OCI-LY7 (cell line): ENCODE measurements around the gene CMTM6. TPM values are rescaled to one million over a fixed set of nuclear protein-coding genes. Genes with fewer than 3 reads are reported as not detected.

ENCODE experiments used
- BruUV-seq: library from RNA; stranded (reverse); fragments of 400-500 nt; replicated peaks from 2 replicates; lab custom pipeline; 2021; lab: Mats Ljungman, UMichigan
- CTCF ChIA-PET: fragments of 300-600 bp; sonication (Branson Sonifier 250); formaldehyde crosslinking; loops from one replicate; lab custom pipeline; 2022; ENCODE audit warnings: antibody characterized with exemption; ENCODE audit not compliant: unreplicated experiment; lab: Charles Lee
- POLR2A ChIA-PET: fragments of 300-600 bp; sonication (Branson Sonifier 250); formaldehyde crosslinking; loops from one replicate; lab custom pipeline; 2022; ENCODE audit warnings: antibody characterized with exemption; lab: Charles Lee
- DNase-seq: peaks from one replicate; pipeline ENCODE4 v3.0.0-alpha.2; 2015; ENCODE audit warnings: low spot score
- H2AFZ ChIP-seq: fragments of 200-600 bp; sonication (generic), shearing (Covaris generic); 2 replicates; pipeline ENCODE4 v1.6.1; 2014; ENCODE audit warnings: mild to moderate bottlenecking, antibody characterized with exemption, low read length, moderate library complexity
- H3K27ac ChIP-seq: fragments of 200-600 bp; sonication (generic); 2 replicates; pipeline ENCODE4 v1.5.1; 2014; ENCODE audit warnings: mixed run types, low read depth, mild to moderate bottlenecking, moderate library complexity, low read length, inconsistent platforms; ENCODE audit not compliant: poor library complexity, severe bottlenecking
- H3K36me3 ChIP-seq: fragments of 200-600 bp; sonication (generic); 2 replicates; pipeline ENCODE4 v1.6.1; 2014; ENCODE audit warnings: mild to moderate bottlenecking, antibody characterized with exemption, low read length, moderate library complexity, mixed read lengths; ENCODE audit not compliant: insufficient read depth
- H3K4me1 ChIP-seq: fragments of 200-600 bp; sonication (generic); 2 replicates; pipeline ENCODE4 v1.5.1; 2014; ENCODE audit warnings: mild to moderate bottlenecking, low read length; ENCODE audit not compliant: insufficient read depth, poor library complexity, severe bottlenecking
- H3K4me2 ChIP-seq: fragments of 200-600 bp; sonication (generic); 2 replicates; pipeline ENCODE4 v1.6.1; 2014; ENCODE audit warnings: mild to moderate bottlenecking, low read length
- H3K4me3 ChIP-seq: fragments of 200-600 bp; sonication (generic); 2 replicates; pipeline ENCODE4 v1.5.1; 2014; ENCODE audit warnings: mild to moderate bottlenecking, low read depth, low read length; ENCODE audit not compliant: poor library complexity, severe bottlenecking
- H3K79me2 ChIP-seq: fragments of 200-600 bp; sonication (generic); 2 replicates; pipeline ENCODE4 v1.6.1; 2016; ENCODE audit warnings: low read depth, mild to moderate bottlenecking, low read length, moderate library complexity, mixed read lengths; ENCODE audit not compliant: insufficient read depth
- H3K9me2 ChIP-seq: fragments of 200-600 bp; sonication (generic); 2 replicates; pipeline ENCODE4 v1.6.1; 2016; ENCODE audit warnings: mild to moderate bottlenecking, low read length, mixed read lengths; ENCODE audit not compliant: insufficient read depth
- H3K9me3 ChIP-seq: fragments of 200-600 bp; sonication (generic); 2 replicates; pipeline ENCODE4 v1.6.1; 2014; ENCODE audit warnings: mild to moderate bottlenecking, mixed run types, low read length, mixed read lengths
- H4K20me1 ChIP-seq: fragments of 200-600 bp; sonication (generic); 2 replicates; pipeline ENCODE4 v1.6.1; 2014; ENCODE audit warnings: mild to moderate bottlenecking, antibody characterized with exemption, low read length, moderate library complexity, mixed read lengths; ENCODE audit not compliant: insufficient read depth
- EZH2phosphoT487 ChIP-seq: fragments of 200-600 bp; sonication (generic); IDR thresholded peaks from 2 replicates; pipeline ENCODE4 v1.6.1; 2018; ENCODE audit warnings: low read depth, borderline replicate concordance, mild to moderate bottlenecking, mixed run types, antibody characterized with exemption, low read length, moderate library complexity, mixed read lengths
- intact Hi-C: fragments of 100-400 bp; cut with micrococcal nuclease; formaldehyde crosslinking; loops from one replicate; pipeline ENCODE4 v1.10.0; 2022; ENCODE audit not compliant: unreplicated experiment
- total RNA-seq, 2 experiments: library from RNA; depleted of rRNA in 1 of 2; stranded (reverse); fragments of >200 nt in 1 of 2; shearing (Covaris generic) in 1 of 2; gene quantifications; 2 replicates each; pipeline ENCODE4 v1.2.3, GENCODE V29; 2014 to 2022
- TF ChIP-seq, protein P1 (sequence below): fragments of 200-600 bp; sonication (generic); conservative IDR thresholded peaks from 2 replicates; pipeline ENCODE4 v1.5.1; 2014; ENCODE audit warnings: mild to moderate bottlenecking, antibody characterized with exemption, low read length, moderate library complexity, mixed read lengths

CMTM6 gene
- total RNA-seq, 2 experiments from 2014 or later = 26.2 to 36.0 TPM

DNA sequence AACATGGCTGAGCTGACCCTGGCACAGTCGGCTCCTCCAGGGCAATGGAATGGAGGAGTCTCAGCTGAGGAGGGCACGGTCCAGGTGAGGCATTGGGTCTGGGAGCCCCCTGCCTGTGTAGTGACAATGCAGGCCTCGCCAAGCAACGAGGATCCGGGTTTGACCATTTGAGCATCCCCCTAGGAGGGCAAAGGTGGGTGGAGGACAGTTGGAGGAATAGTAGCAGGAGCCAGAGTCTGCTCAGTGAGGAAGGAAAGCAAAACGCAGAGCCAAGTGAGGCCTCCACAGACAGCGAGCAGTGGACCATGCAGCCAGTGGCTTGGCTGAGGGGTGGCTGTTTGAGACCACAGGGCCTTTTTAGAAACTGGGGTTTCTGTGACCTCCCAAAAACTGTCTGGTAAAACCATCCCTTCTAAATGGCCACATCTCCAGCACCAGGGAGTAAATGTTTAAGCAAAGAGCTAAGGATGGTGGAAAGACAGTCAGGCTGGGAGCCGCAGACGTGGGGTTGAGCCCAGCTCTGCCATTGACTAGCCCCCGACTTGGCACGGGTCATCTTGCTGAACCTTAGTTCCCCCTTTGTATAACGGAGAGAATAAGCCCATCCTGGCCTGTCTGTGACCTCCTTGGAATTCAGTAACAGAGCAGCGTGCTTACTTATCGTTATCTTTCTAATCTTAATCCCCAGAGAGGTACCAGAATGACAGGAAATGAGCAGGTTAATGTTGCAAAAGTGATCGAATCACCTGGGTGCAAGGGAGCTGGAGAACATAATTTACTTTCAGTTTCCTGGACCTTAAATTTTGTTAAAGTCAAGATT is 46.8 kb downstream of the CMTM6 start:
- no peak overlapping the region for H2AFZ ChIP-seq
- no peaks in the 10 kb centered on the region for H3K9me3 ChIP-seq

DNA sequence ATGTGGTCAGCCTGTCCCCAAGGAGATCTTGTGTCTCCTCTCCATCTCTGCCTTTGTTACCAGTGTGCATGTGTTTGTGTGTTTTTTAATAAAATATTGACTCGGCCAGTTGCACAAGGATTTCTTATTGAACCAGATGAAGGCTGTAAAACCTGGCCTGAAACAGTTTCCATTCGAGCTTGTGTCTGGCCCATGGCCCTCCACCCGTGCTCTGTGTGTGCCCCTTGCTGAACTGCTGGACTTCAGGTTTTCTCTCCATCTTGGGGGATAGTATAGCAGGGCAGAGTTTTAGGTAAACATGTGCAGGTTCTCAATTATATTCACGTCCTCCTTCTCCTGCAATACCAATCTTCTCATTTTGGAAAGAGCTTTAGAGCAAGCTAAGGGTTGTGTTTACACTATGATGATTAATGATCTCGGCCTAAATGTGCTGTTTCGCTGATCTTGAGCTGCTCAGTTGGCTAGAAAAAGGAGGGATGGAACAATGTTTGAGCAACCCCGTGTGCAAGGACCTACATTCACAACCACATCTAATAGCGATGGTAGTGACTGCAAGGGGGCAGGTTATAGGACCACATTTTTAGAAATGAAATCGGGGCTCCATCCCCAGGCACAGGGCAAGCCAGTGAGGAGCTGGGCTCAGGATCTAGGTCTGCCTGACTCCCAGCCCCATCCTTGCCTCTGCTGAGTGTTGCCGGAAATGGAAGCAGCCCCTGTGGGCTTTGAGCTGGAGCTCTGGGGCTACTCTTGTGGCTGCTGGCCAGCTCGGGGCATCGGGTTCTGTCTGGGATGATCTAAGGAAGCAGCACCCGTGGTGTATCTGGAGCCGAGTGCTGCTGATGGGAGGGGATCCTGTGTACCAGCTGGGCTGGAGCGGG is 47.7 kb downstream of the CMTM6 start:
- Histone ChIP-seq H3K4me2 (peak overlapping the region; percentile 65; the same call in 1 of the 2 replicates), H3K4me3 (no peak overlapping the region), H2AFZ (no peak overlapping the region), H4K20me1 (no peaks in the 10 kb centered on the region), H3K27ac (no peak overlapping the region), H3K36me3 (peaks cover 7% of the 10 kb centered on the region; the same call in 1 of the 2 replicates), H3K9me3 (no peaks in the 10 kb centered on the region), H3K9me2 (no peaks in the 10 kb centered on the region), H3K79me2 (no peaks in the 10 kb centered on the region), H3K4me1 (peaks cover 68% of the 10 kb centered on the region)
- intact Hi-C loops = no loop called here
- DNase-seq = no peak
- POLR2A ChIA-PET = interaction anchor here (0.5 to 7.7 kb wide), 4 partner anchors 8 to 32 kb away, joined by 3 to 101 read pairs (median 4); no protein-coding TSS in a partner anchor
- TF ChIP-seq, protein P1, sequence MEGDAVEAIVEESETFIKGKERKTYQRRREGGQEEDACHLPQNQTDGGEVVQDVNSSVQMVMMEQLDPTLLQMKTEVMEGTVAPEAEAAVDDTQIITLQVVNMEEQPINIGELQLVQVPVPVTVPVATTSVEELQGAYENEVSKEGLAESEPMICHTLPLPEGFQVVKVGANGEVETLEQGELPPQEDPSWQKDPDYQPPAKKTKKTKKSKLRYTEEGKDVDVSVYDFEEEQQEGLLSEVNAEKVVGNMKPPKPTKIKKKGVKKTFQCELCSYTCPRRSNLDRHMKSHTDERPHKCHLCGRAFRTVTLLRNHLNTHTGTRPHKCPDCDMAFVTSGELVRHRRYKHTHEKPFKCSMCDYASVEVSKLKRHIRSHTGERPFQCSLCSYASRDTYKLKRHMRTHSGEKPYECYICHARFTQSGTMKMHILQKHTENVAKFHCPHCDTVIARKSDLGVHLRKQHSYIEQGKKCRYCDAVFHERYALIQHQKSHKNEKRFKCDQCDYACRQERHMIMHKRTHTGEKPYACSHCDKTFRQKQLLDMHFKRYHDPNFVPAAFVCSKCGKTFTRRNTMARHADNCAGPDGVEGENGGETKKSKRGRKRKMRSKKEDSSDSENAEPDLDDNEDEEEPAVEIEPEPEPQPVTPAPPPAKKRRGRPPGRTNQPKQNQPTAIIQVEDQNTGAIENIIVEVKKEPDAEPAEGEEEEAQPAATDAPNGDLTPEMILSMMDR = no peak
- TF ChIP-seq EZH2phosphoT487 = no peak
- CTCF ChIA-PET = interaction anchor here (1.1 to 1.2 kb wide), 3 partner anchors 17 to 30 kb away, joined by 3 to 4 read pairs (median 4); no protein-coding TSS in a partner anchor
- BruUV-seq = no TSS peak

More for the DNA sequence above, 46.8 kb downstream of the CMTM6 start:
- ChIA-PET POLR2A (interaction anchor here (0.5 to 7.7 kb wide), 6 partner anchors 8 to 35 kb away, joined by 3 to 101 read pairs (median 4); no protein-coding TSS in a partner anchor), CTCF (interaction anchor here (1.1 to 1.2 kb wide), 3 partner anchors 18 to 31 kb away, joined by 3 to 4 read pairs (median 4); no protein-coding TSS in a partner anchor)
- TF ChIP-seq, protein P1 = no peak
- TF ChIP-seq EZH2phosphoT487 = no peak
- no peak overlapping the region for H3K27ac ChIP-seq
- peaks cover 68% of the 10 kb centered on the region for H3K4me1 ChIP-seq
- no peaks in the 10 kb centered on the region for H4K20me1 ChIP-seq
- no TSS peak for BruUV-seq
- H3K4me3 ChIP-seq = peak overlapping the region; percentile 21
- intact Hi-C loops = no loop called here
- no peak for DNase-seq
- H3K4me2 ChIP-seq = peak overlapping the region; percentile 65
- no peaks in the 10 kb centered on the region for H3K79me2 ChIP-seq
- peaks cover 7% of the 10 kb centered on the region; the same call in 1 of the 2 replicates for H3K36me3 ChIP-seq
- H3K9me2 ChIP-seq = no peaks in the 10 kb centered on the region
